Thyroid gland (tissue), 4 donors: Measurements from ENCODE around the gene TAS2R10. TPM values are rescaled to one million over a fixed set of nuclear protein-coding genes. Genes with fewer than 3 reads are reported as not detected.

Source experiments
- DNase-seq, 2 donors: peaks; one replicate each; pipeline ENCODE4 v3.0.0-alpha.2; 2019
- H3K27ac ChIP-seq, 3 donors: fragments of 200-600 bp; sonication (generic); 1 replicate in 2 of 3; 2 replicates in 1 of 3; pipeline ENCODE4 v1.5.1; 2016 to 2019; ENCODE audit warnings: mild to moderate bottlenecking in 1 of 3, moderate library complexity in 1 of 3
- H3K27me3 ChIP-seq: fragments of 200-600 bp; sonication (generic); one replicate; pipeline ENCODE4 v1.5.1; 2019
- H3K36me3 ChIP-seq, 2 donors: fragments of 200-600 bp; sonication (generic); one replicate each; pipeline ENCODE4 v1.5.1; 2016 to 2019
- H3K4me1 ChIP-seq, 2 donors: fragments of 200-600 bp; sonication (generic); one replicate each; pipeline ENCODE4 v1.5.1; 2017 to 2019
- H3K4me3 ChIP-seq, 3 donors: fragments of 200-600 bp; sonication (generic); replicated peaks in 1 of 3; 1 replicate in 2 of 3; 2 replicates in 1 of 3; pipeline ENCODE4 v1.5.1; 2016; ENCODE audit warnings: mild to moderate bottlenecking in 1 of 3
- H3K9me3 ChIP-seq: fragments of 200-600 bp; sonication (generic); one replicate; pipeline ENCODE4 v1.5.1; 2017
- CTCF ChIP-seq, 6 experiments: fragments of 200-600 bp in 3 of 6; fragments of 450-650 bp in 3 of 6; sonication (generic) in 3 of 6; IDR thresholded peaks; one replicate each; pipeline ENCODE4 v1.5.1; 2016 to 2019; ENCODE audit warnings: antibody characterized with exemption in 6 of 6, mild to moderate bottlenecking in 2 of 6, inconsistent platforms in 1 of 6, moderate library complexity in 1 of 6
- POLR2A ChIP-seq, 2 donors: fragments of 450-650 bp; IDR thresholded peaks; one replicate each; pipeline ENCODE4 v1.6.1; 2017; ENCODE audit warnings: antibody characterized with exemption in 2 of 2, mild to moderate bottlenecking in 2 of 2, moderate library complexity in 1 of 2
- WGBS, 2 donors: methylation state at CpG; one replicate each; pipeline ENCODE4 v1.1.5; 2017; 5-methylcytosine and 5-hydroxymethylcytosine counted together
- intact Hi-C: fragments of 100-400 bp; cut with DNase I; formaldehyde crosslinking; loops from one replicate; pipeline ENCODE4 v1.15.1; 2023
- total RNA-seq, 4 donors: library from RNA; depleted of rRNA; stranded (reverse); fragments of >200 nt; gene quantifications; one replicate each; pipeline ENCODE4 v1.2.3, GENCODE V29; 2016

The TAS2R10 gene
- total RNA-seq: 1 to 10 TPM; 1.6 to 2.8 (median 2.1) TPM

- DNase-seq: no peak
- Histone ChIP-seq H3K9me3 (no peaks in the 10 kb centered on the region), H3K36me3 (no peaks in the 10 kb centered on the region), H3K4me1 (no peaks in the 10 kb centered on the region), H3K27me3 (no peaks in the 10 kb centered on the region), H3K27ac (no peak within 1 kb of the TSS), H3K4me3 (no peak within 1 kb of the TSS)
- TF ChIP-seq CTCF (IDR thresholded peaks at IDR 0.05): no peak
- TF ChIP-seq POLR2A (IDR thresholded peaks at IDR 0.05): no peak
- intact Hi-C loops: no loop called here
- 89 to 93% methylated on average over 3 of the region's 3 CpGs for WGBS, 2 donors
Measured at GRCh38 chr12:10826258-10826657, at the start of gene TAS2R10. Gene TAS2R10 (minus strand): TSS chr12:10826358. CDS start chr12:10826269, 89 bp downstream.

- H3K36me3 ChIP-seq: no peaks in the 10 kb centered on the region
- H3K9me3 ChIP-seq: no peaks in the 10 kb centered on the region
- H3K4me3 ChIP-seq: no peak overlapping the region
- H3K4me1 ChIP-seq: no peaks in the 10 kb centered on the region
- TF ChIP-seq POLR2A (IDR thresholded peaks at IDR 0.05) (no peak), CTCF (IDR thresholded peaks at IDR 0.05) (no peak)
- H3K27ac ChIP-seq: no peak overlapping the region
- DNase-seq: no peak
- intact Hi-C loops: no loop called here
- WGBS, 2 donors: 59 to 71% methylated on average over 2 of the region's 2 CpGs
- H3K27me3 ChIP-seq: no peaks in the 10 kb centered on the region
Measured at GRCh38 chr12:10873378-10873777, 47.2 kb upstream of the TAS2R10 start.

GRCh38 chr12:10867381-10867780 lies 41.2 kb upstream of the TAS2R10 start:
- H3K27ac ChIP-seq: no peak overlapping the region
- 69 to 79% methylated on average over 2 of the region's 2 CpGs for WGBS, 2 donors
- intact Hi-C loops: no loop called here
- no peak overlapping the region for H3K4me3 ChIP-seq
- H3K9me3 ChIP-seq: no peaks in the 10 kb centered on the region
- H3K4me1 ChIP-seq: no peaks in the 10 kb centered on the region
- no peaks in the 10 kb centered on the region for H3K27me3 ChIP-seq
- no peak for DNase-seq
- H3K36me3 ChIP-seq: no peaks in the 10 kb centered on the region
- TF ChIP-seq POLR2A (IDR thresholded peaks at IDR 0.05): no peak
- TF ChIP-seq CTCF (IDR thresholded peaks at IDR 0.05): no peak

GRCh38 chr12:10863512-10864218 lies 37.5 kb upstream of the TAS2R10 start:
- DNase-seq: no peak
- no peaks in the 10 kb centered on the region for H3K27me3 ChIP-seq
- H3K4me1 ChIP-seq: no peaks in the 10 kb centered on the region
- H3K9me3 ChIP-seq: no peaks in the 10 kb centered on the region
- TF ChIP-seq POLR2A (IDR thresholded peaks at IDR 0.05) (no peak), CTCF (IDR thresholded peaks at IDR 0.05) (no peak)
- no peak overlapping the region for H3K4me3 ChIP-seq
- intact Hi-C loops: no loop called here
- 93 to 95% methylated on average over 2 of the region's 2 CpGs for WGBS, 2 donors
- H3K27ac ChIP-seq: no peak overlapping the region
- no peaks in the 10 kb centered on the region for H3K36me3 ChIP-seq

- no peak for DNase-seq
- WGBS, 2 donors: 85 to 97% methylated on average over 2 of the region's 2 CpGs
- no peaks in the 10 kb centered on the region for H3K27me3 ChIP-seq
- no peaks in the 10 kb centered on the region for H3K36me3 ChIP-seq
- H3K27ac ChIP-seq: no peak overlapping the region
- no peak for TF ChIP-seq CTCF (IDR thresholded peaks at IDR 0.05)
- TF ChIP-seq POLR2A (IDR thresholded peaks at IDR 0.05): no peak
- intact Hi-C loops: no loop called here
- H3K4me1 ChIP-seq: no peaks in the 10 kb centered on the region
- H3K4me3 ChIP-seq: no peak overlapping the region
- no peaks in the 10 kb centered on the region for H3K9me3 ChIP-seq
Measured at GRCh38 chr12:10861366-10861765, 35.2 kb upstream of the TAS2R10 start.
